ENCODE results near the gene QSER1.
"Not testable (repeated sequence)": the region's sequence is repeated elsewhere in the genome, so short reads cannot be mapped to it uniquely, and the experiment has no call there.

DNA sequence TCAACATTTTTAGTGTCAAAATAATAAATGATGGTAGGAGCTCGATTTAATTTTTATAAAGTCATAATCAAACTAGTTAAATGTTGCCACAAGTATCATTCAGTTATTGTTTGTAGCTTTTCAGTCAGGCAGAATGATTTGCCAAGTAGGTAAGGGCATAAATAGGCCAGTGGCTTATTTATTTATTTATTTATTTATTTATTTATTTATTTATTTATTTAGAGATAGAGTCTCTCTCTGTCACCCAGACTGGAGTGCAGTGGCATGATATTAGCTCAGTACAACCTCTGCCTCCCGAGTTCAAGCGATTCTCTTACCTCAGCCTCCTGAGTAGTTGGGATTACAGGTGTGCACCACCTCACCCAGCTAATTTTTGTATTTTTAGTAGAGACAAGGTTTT is 79.6 kb downstream of the QSER1 start:
- TF ChIP-seq, protein P1, sequence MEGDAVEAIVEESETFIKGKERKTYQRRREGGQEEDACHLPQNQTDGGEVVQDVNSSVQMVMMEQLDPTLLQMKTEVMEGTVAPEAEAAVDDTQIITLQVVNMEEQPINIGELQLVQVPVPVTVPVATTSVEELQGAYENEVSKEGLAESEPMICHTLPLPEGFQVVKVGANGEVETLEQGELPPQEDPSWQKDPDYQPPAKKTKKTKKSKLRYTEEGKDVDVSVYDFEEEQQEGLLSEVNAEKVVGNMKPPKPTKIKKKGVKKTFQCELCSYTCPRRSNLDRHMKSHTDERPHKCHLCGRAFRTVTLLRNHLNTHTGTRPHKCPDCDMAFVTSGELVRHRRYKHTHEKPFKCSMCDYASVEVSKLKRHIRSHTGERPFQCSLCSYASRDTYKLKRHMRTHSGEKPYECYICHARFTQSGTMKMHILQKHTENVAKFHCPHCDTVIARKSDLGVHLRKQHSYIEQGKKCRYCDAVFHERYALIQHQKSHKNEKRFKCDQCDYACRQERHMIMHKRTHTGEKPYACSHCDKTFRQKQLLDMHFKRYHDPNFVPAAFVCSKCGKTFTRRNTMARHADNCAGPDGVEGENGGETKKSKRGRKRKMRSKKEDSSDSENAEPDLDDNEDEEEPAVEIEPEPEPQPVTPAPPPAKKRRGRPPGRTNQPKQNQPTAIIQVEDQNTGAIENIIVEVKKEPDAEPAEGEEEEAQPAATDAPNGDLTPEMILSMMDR (IDR thresholded peaks at IDR 0.05) = not testable (repeated sequence)
- not testable (repeated sequence) for TF ChIP-seq EP300, POLR2A, POLR2AphosphoS5 (IDR thresholded peaks at IDR 0.05)
